ENCODE measurements around the gene RNF145.
"Not testable (repeated sequence)": the region's sequence is repeated elsewhere in the genome, so short reads cannot be mapped to it uniquely, and the experiment has no call there.

RNF145 gene

GRCh38 chr5:159161361-159162214 is 47.8 kb downstream of the RNF145 start:
- Mint-ChIP-seq H3K36me3 (ENCODE audit: low read depth) (peaks cover 61% of the 10 kb centered on the region), H3K4me3 (no peak overlapping the region), H3K9me3 (no peaks in the 10 kb centered on the region), H3K27me3 (ENCODE audit: low read depth) (no peaks in the 10 kb centered on the region), H3K27ac (no peak overlapping the region), H3K4me1 (no peaks in the 10 kb centered on the region)
- TF ChIP-seq, protein P1, sequence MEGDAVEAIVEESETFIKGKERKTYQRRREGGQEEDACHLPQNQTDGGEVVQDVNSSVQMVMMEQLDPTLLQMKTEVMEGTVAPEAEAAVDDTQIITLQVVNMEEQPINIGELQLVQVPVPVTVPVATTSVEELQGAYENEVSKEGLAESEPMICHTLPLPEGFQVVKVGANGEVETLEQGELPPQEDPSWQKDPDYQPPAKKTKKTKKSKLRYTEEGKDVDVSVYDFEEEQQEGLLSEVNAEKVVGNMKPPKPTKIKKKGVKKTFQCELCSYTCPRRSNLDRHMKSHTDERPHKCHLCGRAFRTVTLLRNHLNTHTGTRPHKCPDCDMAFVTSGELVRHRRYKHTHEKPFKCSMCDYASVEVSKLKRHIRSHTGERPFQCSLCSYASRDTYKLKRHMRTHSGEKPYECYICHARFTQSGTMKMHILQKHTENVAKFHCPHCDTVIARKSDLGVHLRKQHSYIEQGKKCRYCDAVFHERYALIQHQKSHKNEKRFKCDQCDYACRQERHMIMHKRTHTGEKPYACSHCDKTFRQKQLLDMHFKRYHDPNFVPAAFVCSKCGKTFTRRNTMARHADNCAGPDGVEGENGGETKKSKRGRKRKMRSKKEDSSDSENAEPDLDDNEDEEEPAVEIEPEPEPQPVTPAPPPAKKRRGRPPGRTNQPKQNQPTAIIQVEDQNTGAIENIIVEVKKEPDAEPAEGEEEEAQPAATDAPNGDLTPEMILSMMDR (IDR thresholded peaks at IDR 0.05; ENCODE audit: unreplicated experiment in 3 of 3), result no peak

DNA sequence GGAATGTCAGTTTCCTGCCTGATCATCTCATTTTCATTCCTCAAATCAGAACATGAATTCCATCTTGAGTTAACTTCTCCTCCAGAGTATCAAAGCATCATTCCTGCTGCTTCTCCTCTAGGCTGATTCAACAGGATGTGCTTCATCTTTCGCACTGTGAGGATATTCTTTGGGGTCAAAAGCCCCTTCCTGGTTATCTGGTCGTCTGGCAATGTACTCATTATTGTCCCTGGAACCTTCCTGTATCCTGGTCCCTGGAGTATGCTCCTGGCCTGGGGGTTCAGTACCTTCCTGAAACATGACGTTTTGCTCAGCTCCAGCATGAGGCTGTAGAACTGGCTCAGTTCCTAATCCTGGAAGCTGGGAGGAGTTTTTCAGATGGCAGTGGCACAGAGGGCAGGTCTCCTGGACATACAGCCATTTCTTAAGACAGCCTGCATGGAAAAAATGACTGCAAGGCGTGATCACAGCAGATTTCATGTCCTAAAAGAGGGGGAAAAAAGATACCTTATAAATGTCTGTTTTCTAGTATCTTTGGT is 50.7 kb downstream of the RNF145 start:
- H3K4me3 Mint-ChIP-seq; H3K27ac Mint-ChIP-seq; H3K4me1 Mint-ChIP-seq; H3K9me3 Mint-ChIP-seq; H3K27me3 Mint-ChIP-seq (ENCODE audit: low read depth): not testable (repeated sequence)
- H3K36me3 Mint-ChIP-seq (ENCODE audit: low read depth), result peaks cover 49% of the 10 kb centered on the region

DNA sequence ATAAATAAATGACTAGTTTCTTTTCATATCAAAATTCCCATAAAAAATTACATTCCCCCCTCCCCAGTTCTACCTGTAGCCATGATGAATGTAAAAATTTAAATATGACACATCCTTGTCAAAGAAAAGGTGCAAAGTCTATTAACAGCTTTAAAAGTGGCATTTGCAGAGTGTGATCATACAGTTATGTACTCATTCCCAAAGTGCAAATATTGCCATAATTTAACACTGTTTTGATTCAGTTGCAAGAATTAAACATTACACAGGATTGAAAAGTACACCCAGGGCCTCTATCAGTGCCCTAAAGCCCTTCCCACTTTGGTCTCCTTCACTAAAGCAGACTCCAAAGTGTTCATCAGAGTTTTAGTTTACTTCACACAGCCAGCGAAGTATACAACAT is 51.8 kb downstream of the RNF145 start:
- Mint-ChIP-seq H3K4me3 (no peak overlapping the region), H3K27me3 (ENCODE audit: low read depth) (no peaks in the 10 kb centered on the region), H3K4me1 (no peaks in the 10 kb centered on the region), H3K9me3 (no peaks in the 10 kb centered on the region), H3K27ac (no peak overlapping the region), H3K36me3 (ENCODE audit: low read depth) (peaks cover 39% of the 10 kb centered on the region)
- TF ChIP-seq, protein P1 (IDR thresholded peaks at IDR 0.05; ENCODE audit: unreplicated experiment in 3 of 3), result no peak

- Mint-ChIP-seq H3K4me1 (no peaks in the 10 kb centered on the region), H3K4me3 (no peak overlapping the region), H3K36me3 (ENCODE audit: low read depth) (peaks cover 33% of the 10 kb centered on the region), H3K9me3 (no peaks in the 10 kb centered on the region), H3K27me3 (ENCODE audit: low read depth) (no peaks in the 10 kb centered on the region), H3K27ac (no peak overlapping the region)
- TF ChIP-seq, protein P1 (IDR thresholded peaks at IDR 0.05; ENCODE audit: unreplicated experiment in 3 of 3), result peak; percentile 81 to 87 (median 86)
Observed at GRCh38 chr5:159156426-159157238, 52.7 kb downstream of the RNF145 start.

DNA sequence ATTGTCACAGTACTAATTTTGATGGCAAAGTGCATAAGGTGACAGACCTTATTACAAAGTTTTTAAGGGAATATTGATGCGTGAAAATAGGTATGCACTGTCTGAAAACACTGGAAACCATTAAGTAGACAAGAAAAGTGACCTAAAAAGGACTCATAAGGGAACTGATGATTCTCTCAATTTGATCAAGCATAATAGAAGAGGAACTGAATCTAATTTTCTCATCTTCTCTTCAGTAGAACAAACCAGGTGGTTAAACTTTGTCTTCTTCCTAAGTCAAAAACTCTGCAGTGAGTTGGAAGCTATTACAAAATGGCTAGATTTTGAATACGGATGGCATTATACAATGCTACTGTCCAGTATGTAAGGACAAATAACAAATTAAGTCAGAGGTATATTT is 53.4 kb downstream of the RNF145 start:
- Mint-ChIP-seq H3K27ac (no peak overlapping the region), H3K4me1 (no peaks in the 10 kb centered on the region), H3K27me3 (ENCODE audit: low read depth) (no peaks in the 10 kb centered on the region), H3K4me3 (no peak overlapping the region), H3K9me3 (peaks cover 2% of the 10 kb centered on the region), H3K36me3 (ENCODE audit: low read depth) (peaks cover 27% of the 10 kb centered on the region)
- TF ChIP-seq, protein P1 (IDR thresholded peaks at IDR 0.05; ENCODE audit: unreplicated experiment in 3 of 3), result no peak

GRCh38 chr5:159152876-159153275 is 56.5 kb downstream of the RNF145 start:
- H3K4me3 Mint-ChIP-seq, result no peak overlapping the region

More at GRCh38 chr5:159152876-159153275, 56.5 kb downstream of the RNF145 start:
- no peaks in the 10 kb centered on the region for H3K27me3 Mint-ChIP-seq (ENCODE audit: low read depth)
- H3K27ac Mint-ChIP-seq, result no peak overlapping the region
- H3K9me3 Mint-ChIP-seq, result peaks cover 6% of the 10 kb centered on the region
- no peaks in the 10 kb centered on the region for H3K4me1 Mint-ChIP-seq
- H3K36me3 Mint-ChIP-seq (ENCODE audit: low read depth), result peaks cover 4% of the 10 kb centered on the region
- TF ChIP-seq, protein P1 (IDR thresholded peaks at IDR 0.05; ENCODE audit: unreplicated experiment in 3 of 3), result no peak

All from nephron (organoid).